ENCODE data around the gene TREX2. TPM values are rescaled to one million over a fixed set of nuclear protein-coding genes. Genes with fewer than 3 reads are reported as not detected.

The TREX2 gene
- total RNA-seq, 2 donors from 2014 or later = 1.0 to 1.6 TPM

- H3K36me3 ChIP-seq (replicated peaks in 1 of 2; ENCODE audit: insufficient read depth in 1 of 2, low read depth in 2 of 2) = no peaks in the 10 kb centered on the region
- ATAC-seq = no peak
- intact Hi-C loops (cut with DNase I) = no loop called here
- no peak for DNase-seq
- no peaks in the 10 kb centered on the region for H3K27me3 ChIP-seq
- H3K4me3 ChIP-seq = no peak overlapping the region
- 85% methylated on average over 5 of the region's 13 CpGs; no CpG with 5 or more reads in 1 of the 2 donors for WGBS, 2 donors
- no peak for TF ChIP-seq CTCF (IDR thresholded peaks at IDR 0.05)
- H3K9me3 ChIP-seq = no peaks in the 10 kb centered on the region
- H3K4me1 ChIP-seq = no peaks in the 10 kb centered on the region
- no peak overlapping the region for H3K27ac ChIP-seq
Measured at GRCh38 chrX:153481043-153481442, 35.2 kb upstream of the TREX2 start.

GRCh38 chrX:153478746-153479145, 32.9 kb upstream of the TREX2 start:
- H3K27ac ChIP-seq = no peak overlapping the region
- no peaks in the 10 kb centered on the region for H3K36me3 ChIP-seq (replicated peaks in 1 of 2; ENCODE audit: insufficient read depth in 1 of 2, low read depth in 2 of 2)
- TF ChIP-seq CTCF (IDR thresholded peaks at IDR 0.05) (no peak), POLR2A (IDR thresholded peaks at IDR 0.05) (no peak)
- no peaks in the 10 kb centered on the region for H3K9me3 ChIP-seq
- DNase-seq (no peak), ATAC-seq (no peak)
- H3K4me3 ChIP-seq = no peak overlapping the region
- peaks cover 4% of the 10 kb centered on the region for H3K4me1 ChIP-seq
- no peaks in the 10 kb centered on the region for H3K27me3 ChIP-seq
- intact Hi-C loops (cut with DNase I) = no loop called here
- 56% methylated on average over 10 of the region's 16 CpGs; no CpG with 5 or more reads in 1 of the 2 donors for WGBS, 2 donors

- intact Hi-C loops (cut with DNase I) = no loop called here
- H3K27ac ChIP-seq = no peak overlapping the region
- H3K4me1 ChIP-seq = peaks cover 4% of the 10 kb centered on the region
- TF ChIP-seq CTCF (IDR thresholded peaks at IDR 0.05) (no peak), POLR2A (IDR thresholded peaks at IDR 0.05) (no peak)
- H3K4me3 ChIP-seq = no peak overlapping the region
- no peaks in the 10 kb centered on the region for H3K36me3 ChIP-seq (replicated peaks in 1 of 2; ENCODE audit: insufficient read depth in 1 of 2, low read depth in 2 of 2)
- DNase-seq (no peak), ATAC-seq (no peak)
- WGBS, 2 donors = 81 to 96% methylated on average over 5 to 8 of the region's 9 CpGs
- H3K9me3 ChIP-seq = no peaks in the 10 kb centered on the region
- no peaks in the 10 kb centered on the region for H3K27me3 ChIP-seq
Measured at GRCh38 chrX:153477901-153478300, 32.0 kb upstream of the TREX2 start.

- ATAC-seq = no peak
- intact Hi-C loops (cut with DNase I) = no loop called here
- 67% methylated on average over 4 of the region's 11 CpGs; no CpG with 5 or more reads in 1 of the 2 donors for WGBS, 2 donors
- no peaks in the 10 kb centered on the region for H3K36me3 ChIP-seq (replicated peaks in 1 of 2; ENCODE audit: insufficient read depth in 1 of 2, low read depth in 2 of 2)
- no peaks in the 10 kb centered on the region for H3K9me3 ChIP-seq
- DNase-seq = no peak
- TF ChIP-seq CTCF (IDR thresholded peaks at IDR 0.05) = no peak
- no peak for TF ChIP-seq POLR2A (IDR thresholded peaks at IDR 0.05)
- H3K4me3 ChIP-seq = no peak overlapping the region
- peaks cover 4% of the 10 kb centered on the region for H3K4me1 ChIP-seq
- H3K27ac ChIP-seq = no peak overlapping the region
- H3K27me3 ChIP-seq = no peaks in the 10 kb centered on the region
Measured at GRCh38 chrX:153477364-153477857, 31.6 kb upstream of the TREX2 start.

GRCh38 chrX:153476666-153477363, 31.0 kb upstream of the TREX2 start:
- no peaks in the 10 kb centered on the region for H3K27me3 ChIP-seq
- no peak for ATAC-seq
- H3K9me3 ChIP-seq = no peaks in the 10 kb centered on the region

More at GRCh38 chrX:153476666-153477363, 31.0 kb upstream of the TREX2 start:
- no peak overlapping the region for H3K4me3 ChIP-seq
- H3K36me3 ChIP-seq (replicated peaks in 1 of 2; ENCODE audit: insufficient read depth in 1 of 2, low read depth in 2 of 2) = no peaks in the 10 kb centered on the region
- TF ChIP-seq CTCF (IDR thresholded peaks at IDR 0.05) (no peak), POLR2A (IDR thresholded peaks at IDR 0.05) (no peak)
- intact Hi-C loops (cut with DNase I) = no loop called here
- H3K4me1 ChIP-seq = peaks cover 4% of the 10 kb centered on the region
- WGBS, 2 donors = 80 to 84% methylated on average over 2 to 4 of the region's 16 CpGs
- no peak for DNase-seq
- no peak overlapping the region for H3K27ac ChIP-seq
